ENCODE results near the gene ZNF638.
"Not testable (repeated sequence)": the region's sequence is repeated elsewhere in the genome, so short reads cannot be mapped to it uniquely, and the experiment has no call there.

DNA sequence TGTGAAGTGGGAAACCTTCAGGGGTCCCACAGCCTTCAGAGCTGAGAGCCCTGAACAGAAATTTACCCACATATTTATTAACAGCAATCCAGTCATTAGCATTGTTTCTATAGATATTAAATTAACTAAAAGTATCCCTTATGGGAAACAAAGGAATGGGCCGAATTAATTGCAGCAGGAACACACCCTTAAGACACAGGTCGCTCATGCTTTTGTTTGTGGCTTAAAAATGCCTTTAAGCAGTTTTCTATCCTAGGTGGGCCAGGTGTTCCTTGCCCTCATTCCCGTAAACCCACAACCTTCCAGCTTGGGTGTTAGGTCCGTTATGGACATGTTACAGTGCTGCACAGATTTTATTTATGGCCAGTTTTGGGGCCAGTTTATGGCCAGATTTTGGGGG lies 13.7 kb upstream of the ZNF638 start:
- TF ChIP-seq, protein P1, sequence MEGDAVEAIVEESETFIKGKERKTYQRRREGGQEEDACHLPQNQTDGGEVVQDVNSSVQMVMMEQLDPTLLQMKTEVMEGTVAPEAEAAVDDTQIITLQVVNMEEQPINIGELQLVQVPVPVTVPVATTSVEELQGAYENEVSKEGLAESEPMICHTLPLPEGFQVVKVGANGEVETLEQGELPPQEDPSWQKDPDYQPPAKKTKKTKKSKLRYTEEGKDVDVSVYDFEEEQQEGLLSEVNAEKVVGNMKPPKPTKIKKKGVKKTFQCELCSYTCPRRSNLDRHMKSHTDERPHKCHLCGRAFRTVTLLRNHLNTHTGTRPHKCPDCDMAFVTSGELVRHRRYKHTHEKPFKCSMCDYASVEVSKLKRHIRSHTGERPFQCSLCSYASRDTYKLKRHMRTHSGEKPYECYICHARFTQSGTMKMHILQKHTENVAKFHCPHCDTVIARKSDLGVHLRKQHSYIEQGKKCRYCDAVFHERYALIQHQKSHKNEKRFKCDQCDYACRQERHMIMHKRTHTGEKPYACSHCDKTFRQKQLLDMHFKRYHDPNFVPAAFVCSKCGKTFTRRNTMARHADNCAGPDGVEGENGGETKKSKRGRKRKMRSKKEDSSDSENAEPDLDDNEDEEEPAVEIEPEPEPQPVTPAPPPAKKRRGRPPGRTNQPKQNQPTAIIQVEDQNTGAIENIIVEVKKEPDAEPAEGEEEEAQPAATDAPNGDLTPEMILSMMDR (IDR thresholded peaks at IDR 0.05): not testable (repeated sequence)
- not testable (repeated sequence) for TF ChIP-seq ZFX (IDR thresholded peaks at IDR 0.05; ENCODE audit: borderline replicate concordance)
